Measurements from ENCODE around the gene GULP1. TPM values are rescaled to one million over a fixed set of nuclear protein-coding genes. Genes with fewer than 3 reads are reported as not detected.

Gene GULP1
- total RNA-seq, 4 donors from 2014 or later = 43.3 to 64.8 (median 50.3) TPM

DNA sequence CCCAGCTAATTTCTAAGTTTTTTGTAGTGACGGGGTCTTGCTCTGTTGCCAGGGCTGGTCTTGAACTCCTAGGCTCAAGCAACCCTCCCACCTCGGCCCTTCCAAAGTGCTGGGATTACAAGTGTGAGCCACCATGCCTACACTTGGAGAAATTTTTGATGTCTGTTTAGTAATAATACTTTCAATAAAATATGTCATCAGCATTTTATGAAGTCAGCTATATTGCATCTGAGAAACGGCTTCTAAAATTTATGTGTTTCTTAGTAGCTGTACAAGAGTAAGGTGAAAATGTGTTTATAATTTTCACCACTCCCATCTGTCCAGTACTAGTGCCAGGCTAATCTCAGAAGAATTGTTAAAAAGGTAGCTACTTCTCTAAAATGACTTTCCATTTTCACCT lies 46.8 kb downstream of the GULP1 start:
- TF ChIP-seq CTCF (IDR thresholded peaks at IDR 0.05) (no peak), POLR2A (IDR thresholded peaks at IDR 0.05) (no peak), EP300 (IDR thresholded peaks at IDR 0.05) (no peak), POLR2AphosphoS5 (IDR thresholded peaks at IDR 0.05) (no peak)
- ATAC-seq = no peak

DNA sequence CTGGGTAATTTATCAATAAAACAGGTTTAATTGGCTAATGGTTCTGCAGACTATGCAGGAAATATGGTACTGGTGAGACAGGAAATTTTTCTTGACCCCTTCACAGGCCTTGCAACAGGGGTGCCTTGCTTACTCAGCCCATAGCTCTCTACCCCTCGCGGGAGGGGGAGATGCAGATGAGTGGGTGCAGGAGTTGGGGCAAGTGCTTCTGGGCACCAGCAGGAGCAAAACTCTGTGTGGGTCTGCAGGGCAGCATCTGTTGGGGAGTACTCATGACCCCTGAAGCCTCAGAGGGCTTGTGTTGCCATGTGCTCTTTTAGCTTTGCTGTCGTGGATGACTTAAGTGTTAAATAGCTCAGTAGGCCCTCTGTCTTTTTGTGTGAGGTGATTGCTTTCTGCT lies 48.6 kb downstream of the GULP1 start:
- TF ChIP-seq EP300 (IDR thresholded peaks at IDR 0.05) (no peak), POLR2AphosphoS5 (IDR thresholded peaks at IDR 0.05) (no peak), POLR2A (IDR thresholded peaks at IDR 0.05) (no peak), CTCF (IDR thresholded peaks at IDR 0.05) (no peak)
- no peaks in the 10 kb centered on the region for H3K4me1 ChIP-seq
- H3K9me3 ChIP-seq = no peaks in the 10 kb centered on the region
- H3K4me3 ChIP-seq = no peak overlapping the region
- H3K27ac ChIP-seq = no peak overlapping the region
- H3K36me3 ChIP-seq = no peaks in the 10 kb centered on the region
- WGBS, 2 donors (ENCODE audit: low coverage in 1 of 2) = 86 to 100% methylated on average over 1 to 3 of the region's 3 CpGs
- no peak for ATAC-seq
- H3K27me3 ChIP-seq = no peaks in the 10 kb centered on the region

More for the DNA sequence above, 46.8 kb downstream of the GULP1 start:
- Histone ChIP-seq H3K4me3 (no peak overlapping the region), H3K27ac (no peak overlapping the region), H3K4me1 (peaks cover 5 to 15% (median 6%) of the 10 kb centered on the region in 3 donors), H3K9me3 (no peaks in the 10 kb centered on the region), H3K27me3 (no peaks in the 10 kb centered on the region), H3K36me3 (no peaks in the 10 kb centered on the region)
- 73 to 95% methylated on average over 1 to 3 of the region's 3 CpGs for WGBS, 2 donors (ENCODE audit: low coverage in 1 of 2)

DNA sequence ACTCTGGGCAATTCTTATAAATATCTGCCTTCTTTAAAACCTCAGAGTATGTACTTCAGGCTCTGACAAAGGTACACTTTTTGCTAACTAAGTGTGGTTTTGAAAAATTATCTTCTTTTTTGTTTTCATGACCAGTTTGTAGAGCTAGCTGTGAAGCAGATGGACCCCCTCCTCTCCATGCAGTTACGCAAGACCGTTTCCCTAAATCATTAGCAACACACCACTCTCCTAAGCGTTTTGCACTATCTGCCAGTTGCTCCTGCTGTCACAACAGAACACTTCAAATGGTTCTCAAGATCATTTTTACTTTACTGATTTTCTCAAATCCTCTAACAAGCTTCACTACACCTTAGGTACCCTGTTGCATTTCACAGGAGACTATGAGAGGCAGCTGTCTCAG lies 53.3 kb downstream of the GULP1 start:
- Histone ChIP-seq H3K9me3 (no peaks in the 10 kb centered on the region), H3K4me3 (no peak overlapping the region), H3K27me3 (no peaks in the 10 kb centered on the region), H3K27ac (no peak overlapping the region), H3K36me3 (no peaks in the 10 kb centered on the region), H3K4me1 (peaks cover 0 to 14% (median 0%) of the 10 kb centered on the region in 3 donors)
- 91 to 94% methylated on average over 3 of the region's 3 CpGs for WGBS, 2 donors (ENCODE audit: low coverage in 1 of 2)
- TF ChIP-seq POLR2AphosphoS5 (IDR thresholded peaks at IDR 0.05) (no peak), CTCF (IDR thresholded peaks at IDR 0.05) (no peak), POLR2A (IDR thresholded peaks at IDR 0.05) (no peak), EP300 (IDR thresholded peaks at IDR 0.05) (no peak)
- ATAC-seq = no peak

GRCh38 chr2:188345426-188345825 lies 53.8 kb downstream of the GULP1 start:
- H3K4me3 ChIP-seq = no peak overlapping the region
- no peak for ATAC-seq
- no peaks in the 10 kb centered on the region for H3K9me3 ChIP-seq
- no peaks in the 10 kb centered on the region for H3K27me3 ChIP-seq
- H3K4me1 ChIP-seq = peaks cover 0 to 14% (median 0%) of the 10 kb centered on the region in 3 donors
- H3K27ac ChIP-seq = no peak overlapping the region
- no peaks in the 10 kb centered on the region for H3K36me3 ChIP-seq
- no peak for TF ChIP-seq EP300 (IDR thresholded peaks at IDR 0.05)
- no peak for TF ChIP-seq CTCF (IDR thresholded peaks at IDR 0.05)
- TF ChIP-seq POLR2A (IDR thresholded peaks at IDR 0.05) = no peak
- TF ChIP-seq POLR2AphosphoS5 (IDR thresholded peaks at IDR 0.05) = no peak

- peaks cover 0 to 14% (median 0%) of the 10 kb centered on the region in 3 donors for H3K4me1 ChIP-seq
- H3K4me3 ChIP-seq = no peak overlapping the region
- H3K27ac ChIP-seq = no peak overlapping the region
- WGBS, 2 donors (ENCODE audit: low coverage in 1 of 2) = 62 to 72% methylated on average over 3 of the region's 3 CpGs
- ATAC-seq = no peak
- no peaks in the 10 kb centered on the region for H3K27me3 ChIP-seq
- TF ChIP-seq EP300 (IDR thresholded peaks at IDR 0.05) (no peak), POLR2A (IDR thresholded peaks at IDR 0.05) (no peak), CTCF (IDR thresholded peaks at IDR 0.05) (no peak), POLR2AphosphoS5 (IDR thresholded peaks at IDR 0.05) (no peak)
- H3K36me3 ChIP-seq = no peaks in the 10 kb centered on the region
- no peaks in the 10 kb centered on the region for H3K9me3 ChIP-seq
These were observed 54.3 kb downstream of the GULP1 start for GRCh38 chr2:188345831-188346458.
